ENCODE data around the gene TMEM80.

- no peak for TF ChIP-seq POLR2A (IDR thresholded peaks at IDR 0.05; ENCODE audit: low read depth, low read length)
- no peak for TF ChIP-seq GATA2 (IDR thresholded peaks at IDR 0.05; ENCODE audit: insufficient read depth, insufficient read length, low read depth, low read length)
- TF ChIP-seq CTCF (IDR thresholded peaks at IDR 0.05; ENCODE audit: extremely low read depth in 1 of 2, insufficient read depth in 1 of 2, low read depth in 1 of 2, low read length in 2 of 2): no peak
- no peak for TF ChIP-seq POLR2AphosphoS5 (IDR thresholded peaks at IDR 0.05; ENCODE audit: insufficient read depth, low read depth, low read length)
- TF ChIP-seq MYC (IDR thresholded peaks at IDR 0.05; ENCODE audit: low read depth, low read length): no peak
- no peak for TF ChIP-seq JUN (IDR thresholded peaks at IDR 0.05; ENCODE audit: borderline replicate concordance, insufficient read depth, insufficient read length, low read depth)
- no peak for TF ChIP-seq EZH2 (IDR thresholded peaks at IDR 0.05; ENCODE audit: borderline replicate concordance, low read depth, low read length, severe bottlenecking)
- no peak for TF ChIP-seq MAX (IDR thresholded peaks at IDR 0.05; ENCODE audit: insufficient read depth, insufficient read length)
Observed at GRCh38 chr11:724049-724777, 28.6 kb downstream of the TMEM80 start.

Measured in endothelial cell of umbilical vein (primary cell).